ENCODE results near the gene CCDC40.
"Not testable (repeated sequence)": the region's sequence is repeated elsewhere in the genome, so short reads cannot be mapped to it uniquely, and the experiment has no call there.

CCDC40 gene

GRCh38 chr17:80035937-80036714 lies at the start of gene CCDC40:
TSS of gene CCDC40 (plus strand) at chr17:80036642. CDS start at chr17:80036663, 21 bp downstream.
- FAIRE-seq, result no peak

- no peak for FAIRE-seq
These were observed 49.1 kb upstream of the CCDC40 start for GRCh38 chr17:79987187-79987934.

- FAIRE-seq, result no peak
These were observed 48.6 kb upstream of the CCDC40 start for GRCh38 chr17:79987935-79988184.

GRCh38 chr17:79988185-79988971 lies 48.1 kb upstream of the CCDC40 start:
- FAIRE-seq, result no peak

- no peak for FAIRE-seq
These were observed 47.2 kb upstream of the CCDC40 start for GRCh38 chr17:79989106-79989835.

- FAIRE-seq, result no peak
These were observed 46.3 kb upstream of the CCDC40 start for GRCh38 chr17:79990051-79990592.

- no peak for FAIRE-seq
These were observed 45.7 kb upstream of the CCDC40 start for GRCh38 chr17:79990704-79991103.

GRCh38 chr17:79991140-79991923 lies 45.1 kb upstream of the CCDC40 start:
- FAIRE-seq, result no peak

- FAIRE-seq, result no peak
These were observed 44.4 kb upstream of the CCDC40 start for GRCh38 chr17:79991924-79992648.

GRCh38 chr17:79992649-79993389 lies 43.6 kb upstream of the CCDC40 start:
- FAIRE-seq, result no peak

- no peak for FAIRE-seq
These were observed 42.8 kb upstream of the CCDC40 start for GRCh38 chr17:79993390-79994227.

- not testable (repeated sequence) for FAIRE-seq
These were observed 42.2 kb upstream of the CCDC40 start for GRCh38 chr17:79994228-79994569.

GRCh38 chr17:79994602-79995001 lies 41.8 kb upstream of the CCDC40 start:
- no peak for FAIRE-seq

GRCh38 chr17:79995696-79996095 lies 40.7 kb upstream of the CCDC40 start:
- FAIRE-seq, result no peak

GRCh38 chr17:79996291-79996690 lies 40.2 kb upstream of the CCDC40 start:
- FAIRE-seq, result no peak

- no peak for FAIRE-seq
These were observed 39.3 kb upstream of the CCDC40 start for GRCh38 chr17:79997011-79997660.

GRCh38 chr17:80000136-80000535 lies 36.3 kb upstream of the CCDC40 start:
- no peak for FAIRE-seq

- FAIRE-seq, result no peak
These were observed 35.3 kb upstream of the CCDC40 start for GRCh38 chr17:80000981-80001775.
